ENCODE measurements around the gene TAC3.

- TF ChIP-seq, protein P1, sequence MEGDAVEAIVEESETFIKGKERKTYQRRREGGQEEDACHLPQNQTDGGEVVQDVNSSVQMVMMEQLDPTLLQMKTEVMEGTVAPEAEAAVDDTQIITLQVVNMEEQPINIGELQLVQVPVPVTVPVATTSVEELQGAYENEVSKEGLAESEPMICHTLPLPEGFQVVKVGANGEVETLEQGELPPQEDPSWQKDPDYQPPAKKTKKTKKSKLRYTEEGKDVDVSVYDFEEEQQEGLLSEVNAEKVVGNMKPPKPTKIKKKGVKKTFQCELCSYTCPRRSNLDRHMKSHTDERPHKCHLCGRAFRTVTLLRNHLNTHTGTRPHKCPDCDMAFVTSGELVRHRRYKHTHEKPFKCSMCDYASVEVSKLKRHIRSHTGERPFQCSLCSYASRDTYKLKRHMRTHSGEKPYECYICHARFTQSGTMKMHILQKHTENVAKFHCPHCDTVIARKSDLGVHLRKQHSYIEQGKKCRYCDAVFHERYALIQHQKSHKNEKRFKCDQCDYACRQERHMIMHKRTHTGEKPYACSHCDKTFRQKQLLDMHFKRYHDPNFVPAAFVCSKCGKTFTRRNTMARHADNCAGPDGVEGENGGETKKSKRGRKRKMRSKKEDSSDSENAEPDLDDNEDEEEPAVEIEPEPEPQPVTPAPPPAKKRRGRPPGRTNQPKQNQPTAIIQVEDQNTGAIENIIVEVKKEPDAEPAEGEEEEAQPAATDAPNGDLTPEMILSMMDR (IDR thresholded peaks at IDR 0.05; ENCODE audit: extremely low read depth in 1 of 2, insufficient read depth in 1 of 2, low read depth in 1 of 2, low read length in 2 of 2) = no peak
- TF ChIP-seq POLR2AphosphoS5 (IDR thresholded peaks at IDR 0.05; ENCODE audit: insufficient read depth, low read depth, low read length) = no peak
- TF ChIP-seq JUN (IDR thresholded peaks at IDR 0.05; ENCODE audit: borderline replicate concordance, insufficient read depth, insufficient read length, low read depth) = no peak
- TF ChIP-seq POLR2A (IDR thresholded peaks at IDR 0.05; ENCODE audit: low read depth, low read length) = no peak
- no peak for TF ChIP-seq EZH2 (IDR thresholded peaks at IDR 0.05; ENCODE audit: borderline replicate concordance, low read depth, low read length, severe bottlenecking)
- TF ChIP-seq MYC (IDR thresholded peaks at IDR 0.05; ENCODE audit: low read depth, low read length) = no peak
- no peak for TF ChIP-seq FOS (IDR thresholded peaks at IDR 0.05; ENCODE audit: borderline replicate concordance, insufficient read depth, low read length)
These were observed 2.6 kb upstream of the TAC3 start for GRCh38 chr12:57018906-57019305.

Data from endothelial cell of umbilical vein (primary cell).